Neural cell (in vitro differentiated cells): ENCODE measurements around the gene SPTLC2. TPM values are rescaled to one million over a fixed set of nuclear protein-coding genes. Genes with fewer than 3 reads are reported as not detected.

Experiments used
- H2AFZ ChIP-seq: fragments of 200-600, 300-800 bp; sonication (generic), shearing (Covaris generic); 2 replicates; pipeline ENCODE4 v1.6.0; 2014; ENCODE audit warnings: low read depth, mild to moderate bottlenecking, antibody characterized with exemption, low read length, moderate library complexity
- H3F3A ChIP-seq: fragments of 200-600 bp; shearing (Covaris generic); 2 replicates; pipeline ENCODE4 v1.6.1; 2016; ENCODE audit warnings: mild to moderate bottlenecking, moderate library complexity, mixed read lengths, antibody characterized with exemption, low read length; ENCODE audit not compliant: insufficient read depth, poor library complexity, severe bottlenecking
- H3K27ac ChIP-seq: fragments of 200-600, 300-800 bp; sonication (generic), shearing (Covaris generic); 2 replicates; pipeline ENCODE4 v1.5.1; 2014; ENCODE audit warnings: mild to moderate bottlenecking, low read length, moderate library complexity
- H3K27me3 ChIP-seq: fragments of 300-800, 200-600 bp; sonication (generic), shearing (Covaris generic); 2 replicates; pipeline ENCODE4 v1.6.0; 2014; ENCODE audit warnings: mild to moderate bottlenecking, low read depth, low read length, moderate library complexity; ENCODE audit not compliant: insufficient read depth
- H3K36me3 ChIP-seq: fragments of 300-800, 200-600 bp; sonication (generic), shearing (Covaris generic); 2 replicates; pipeline ENCODE4 v1.5.1; 2014; ENCODE audit warnings: mild to moderate bottlenecking, antibody characterized with exemption, low read length, moderate library complexity; ENCODE audit not compliant: insufficient read depth
- H3K4me2 ChIP-seq: fragments of 300-800, 200-600 bp; sonication (generic), shearing (Covaris generic); 2 replicates; pipeline ENCODE4 v1.6.0; 2014; ENCODE audit warnings: mild to moderate bottlenecking, low read length
- H3K4me3 ChIP-seq: fragments of 300-800, 200-600 bp; sonication (generic), shearing (Covaris generic); 2 replicates; pipeline ENCODE4 v1.5.1; 2014; ENCODE audit warnings: mild to moderate bottlenecking, low read length, moderate library complexity
- H3K79me2 ChIP-seq: fragments of 200-600 bp; shearing (Covaris generic); replicated peaks from 2 replicates; pipeline ENCODE4 v1.6.0; 2014; ENCODE audit warnings: mild to moderate bottlenecking, low read length, moderate library complexity; ENCODE audit not compliant: insufficient read depth
- H3K9ac ChIP-seq: fragments of 300-800, 200-600 bp; sonication (generic), shearing (Covaris generic); 2 replicates; pipeline ENCODE4 v1.6.1; 2016; ENCODE audit warnings: mild to moderate bottlenecking, low read length, mixed read lengths
- H3K9me2 ChIP-seq: fragments of 200-600 bp; shearing (Covaris generic); 2 replicates; pipeline ENCODE4 v1.6.1; 2016; ENCODE audit warnings: mild to moderate bottlenecking, low read length, mixed read lengths; ENCODE audit not compliant: insufficient read depth
- H3K9me3 ChIP-seq: fragments of 200-600, 300-800 bp; sonication (generic), shearing (Covaris generic); 2 replicates; pipeline ENCODE4 v1.6.1; 2016; ENCODE audit warnings: mild to moderate bottlenecking, mixed run types, low read length, moderate library complexity, mixed read lengths
- H4K20me1 ChIP-seq: fragments of 200-600 bp; shearing (Covaris generic); 2 replicates; pipeline ENCODE4 v1.6.1; 2016; ENCODE audit warnings: mild to moderate bottlenecking, mixed run types; ENCODE audit not compliant: insufficient read depth
- EP300 ChIP-seq: fragments of 450-650 bp; conservative IDR thresholded peaks from 2 replicates; pipeline ENCODE4 v1.6.1; 2014; ENCODE audit warnings: antibody characterized with exemption, mild to moderate bottlenecking, moderate library complexity; ENCODE audit not compliant: poor library complexity, severe bottlenecking
- EZH2 ChIP-seq: fragments of 200-600, 300-800 bp; shearing (Covaris generic), sonication (generic); IDR thresholded peaks from 2 replicates; pipeline ENCODE4 v1.6.1; 2014; ENCODE audit warnings: antibody characterized with exemption, low read length, borderline replicate concordance, mild to moderate bottlenecking; ENCODE audit not compliant: insufficient read depth, poor library complexity, severe bottlenecking
- MXI1 ChIP-seq: fragments of 450-650 bp; conservative IDR thresholded peaks from 2 replicates; pipeline ENCODE4 v1.6.1; 2014; ENCODE audit warnings: antibody characterized with exemption, mild to moderate bottlenecking; ENCODE audit not compliant: poor library complexity, severe bottlenecking
- POLR2AphosphoS5 ChIP-seq: IDR thresholded peaks from 2 replicates; pipeline ENCODE4 v1.6.1; 2012
- RAD21 ChIP-seq: fragments of 450-650 bp; conservative IDR thresholded peaks from 2 replicates; pipeline ENCODE4 v1.6.1; 2014; ENCODE audit warnings: antibody characterized with exemption, mild to moderate bottlenecking, moderate library complexity
- SMC3 ChIP-seq: fragments of 450-650 bp; conservative IDR thresholded peaks from 2 replicates; pipeline ENCODE4 v1.6.1; 2014; ENCODE audit warnings: antibody characterized with exemption, mild to moderate bottlenecking, moderate library complexity; ENCODE audit not compliant: poor library complexity
- TAF1 ChIP-seq: IDR thresholded peaks from 2 replicates; pipeline ENCODE4 v1.6.1; 2012; ENCODE audit warnings: low read depth
- polyA plus RNA-seq: library from polyadenylated mRNA; depleted of rRNA; stranded (reverse); fragments of >200 nt; gene quantifications from 2 replicates; pipeline ENCODE4 v1.2.3, GENCODE V29; 2014
- TF ChIP-seq, protein P1 (sequence below): fragments of 450-650 bp; IDR thresholded peaks from 2 replicates; pipeline ENCODE4 v1.5.1; 2014; ENCODE audit warnings: antibody characterized with exemption, mild to moderate bottlenecking, moderate library complexity; ENCODE audit not compliant: poor library complexity, severe bottlenecking
- TF ChIP-seq, protein P2 (sequence below): IDR thresholded peaks from 2 replicates; pipeline ENCODE4 v1.6.1; 2012; ENCODE audit warnings: borderline replicate concordance

SPTLC2 gene
- polyA plus RNA-seq, 1 donor from 2014 or later = 15.1 TPM

DNA sequence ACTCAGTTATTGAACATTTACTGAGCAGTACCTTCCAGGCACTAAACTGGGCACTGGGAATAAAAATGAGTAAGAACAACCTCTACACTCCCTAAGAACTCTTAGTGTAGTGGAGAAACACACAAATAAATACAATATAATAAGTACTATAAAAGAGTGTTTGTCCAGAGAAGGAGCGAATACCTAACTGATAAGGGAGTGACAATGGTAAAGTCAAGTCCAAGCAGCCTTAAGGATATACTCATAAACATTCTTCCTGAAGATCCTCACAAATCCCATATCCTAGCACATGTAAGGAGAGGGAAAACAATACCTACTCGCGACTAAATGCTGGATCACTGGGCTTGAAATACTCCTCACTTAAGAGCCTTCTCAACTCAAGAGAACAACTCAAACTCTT lies 32.8 kb downstream of the SPTLC2 start:
- no peak overlapping the region for H3K4me2 ChIP-seq
- no peak overlapping the region for H3K4me3 ChIP-seq

DNA sequence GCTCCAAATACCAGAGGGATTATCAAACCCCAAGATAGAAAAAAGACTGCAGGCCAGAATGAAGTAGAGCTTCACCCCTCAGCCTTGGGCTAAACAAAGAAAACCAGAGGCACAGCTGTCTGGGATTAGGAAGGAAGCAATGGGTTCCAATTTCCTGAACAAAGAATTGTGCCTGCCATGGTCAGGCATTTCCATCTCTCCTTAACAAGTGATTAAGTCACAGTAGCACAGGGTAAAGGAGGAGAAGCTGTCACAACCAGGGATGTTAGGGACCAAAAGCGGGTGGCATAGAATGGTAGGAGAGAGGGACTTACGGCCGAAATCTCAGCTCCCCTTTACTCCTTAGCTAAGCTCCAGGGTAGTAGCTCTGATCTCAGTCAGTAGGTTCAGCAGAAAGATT lies 33.9 kb downstream of the SPTLC2 start:
- no peaks in the 10 kb centered on the region for H3K36me3 ChIP-seq
- no peak for TF ChIP-seq EP300
- TF ChIP-seq, protein P1, sequence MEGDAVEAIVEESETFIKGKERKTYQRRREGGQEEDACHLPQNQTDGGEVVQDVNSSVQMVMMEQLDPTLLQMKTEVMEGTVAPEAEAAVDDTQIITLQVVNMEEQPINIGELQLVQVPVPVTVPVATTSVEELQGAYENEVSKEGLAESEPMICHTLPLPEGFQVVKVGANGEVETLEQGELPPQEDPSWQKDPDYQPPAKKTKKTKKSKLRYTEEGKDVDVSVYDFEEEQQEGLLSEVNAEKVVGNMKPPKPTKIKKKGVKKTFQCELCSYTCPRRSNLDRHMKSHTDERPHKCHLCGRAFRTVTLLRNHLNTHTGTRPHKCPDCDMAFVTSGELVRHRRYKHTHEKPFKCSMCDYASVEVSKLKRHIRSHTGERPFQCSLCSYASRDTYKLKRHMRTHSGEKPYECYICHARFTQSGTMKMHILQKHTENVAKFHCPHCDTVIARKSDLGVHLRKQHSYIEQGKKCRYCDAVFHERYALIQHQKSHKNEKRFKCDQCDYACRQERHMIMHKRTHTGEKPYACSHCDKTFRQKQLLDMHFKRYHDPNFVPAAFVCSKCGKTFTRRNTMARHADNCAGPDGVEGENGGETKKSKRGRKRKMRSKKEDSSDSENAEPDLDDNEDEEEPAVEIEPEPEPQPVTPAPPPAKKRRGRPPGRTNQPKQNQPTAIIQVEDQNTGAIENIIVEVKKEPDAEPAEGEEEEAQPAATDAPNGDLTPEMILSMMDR = no peak
- TF ChIP-seq RAD21 = no peak
- TF ChIP-seq, protein P2, sequence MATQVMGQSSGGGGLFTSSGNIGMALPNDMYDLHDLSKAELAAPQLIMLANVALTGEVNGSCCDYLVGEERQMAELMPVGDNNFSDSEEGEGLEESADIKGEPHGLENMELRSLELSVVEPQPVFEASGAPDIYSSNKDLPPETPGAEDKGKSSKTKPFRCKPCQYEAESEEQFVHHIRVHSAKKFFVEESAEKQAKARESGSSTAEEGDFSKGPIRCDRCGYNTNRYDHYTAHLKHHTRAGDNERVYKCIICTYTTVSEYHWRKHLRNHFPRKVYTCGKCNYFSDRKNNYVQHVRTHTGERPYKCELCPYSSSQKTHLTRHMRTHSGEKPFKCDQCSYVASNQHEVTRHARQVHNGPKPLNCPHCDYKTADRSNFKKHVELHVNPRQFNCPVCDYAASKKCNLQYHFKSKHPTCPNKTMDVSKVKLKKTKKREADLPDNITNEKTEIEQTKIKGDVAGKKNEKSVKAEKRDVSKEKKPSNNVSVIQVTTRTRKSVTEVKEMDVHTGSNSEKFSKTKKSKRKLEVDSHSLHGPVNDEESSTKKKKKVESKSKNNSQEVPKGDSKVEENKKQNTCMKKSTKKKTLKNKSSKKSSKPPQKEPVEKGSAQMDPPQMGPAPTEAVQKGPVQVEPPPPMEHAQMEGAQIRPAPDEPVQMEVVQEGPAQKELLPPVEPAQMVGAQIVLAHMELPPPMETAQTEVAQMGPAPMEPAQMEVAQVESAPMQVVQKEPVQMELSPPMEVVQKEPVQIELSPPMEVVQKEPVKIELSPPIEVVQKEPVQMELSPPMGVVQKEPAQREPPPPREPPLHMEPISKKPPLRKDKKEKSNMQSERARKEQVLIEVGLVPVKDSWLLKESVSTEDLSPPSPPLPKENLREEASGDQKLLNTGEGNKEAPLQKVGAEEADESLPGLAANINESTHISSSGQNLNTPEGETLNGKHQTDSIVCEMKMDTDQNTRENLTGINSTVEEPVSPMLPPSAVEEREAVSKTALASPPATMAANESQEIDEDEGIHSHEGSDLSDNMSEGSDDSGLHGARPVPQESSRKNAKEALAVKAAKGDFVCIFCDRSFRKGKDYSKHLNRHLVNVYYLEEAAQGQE = no peak
- no peak for TF ChIP-seq MXI1
- no peak for TF ChIP-seq EZH2
- TF ChIP-seq SMC3 = no peak
- no peak for TF ChIP-seq POLR2AphosphoS5
- no peak for TF ChIP-seq TAF1
- H3K79me2 ChIP-seq = no peaks in the 10 kb centered on the region
- no peaks in the 10 kb centered on the region for H4K20me1 ChIP-seq
- H3K27ac ChIP-seq = no peak overlapping the region
- H3K4me2 ChIP-seq = no peak overlapping the region
- no peak overlapping the region for H2AFZ ChIP-seq
- no peaks in the 10 kb centered on the region for H3F3A ChIP-seq
- H3K9me3 ChIP-seq = no peaks in the 10 kb centered on the region
- no peaks in the 10 kb centered on the region for H3K9me2 ChIP-seq
- H3K4me3 ChIP-seq = no peak overlapping the region
- H3K9ac ChIP-seq = no peak overlapping the region
- H3K27me3 ChIP-seq = no peaks in the 10 kb centered on the region

More for the DNA sequence above, 32.8 kb downstream of the SPTLC2 start:
- no peaks in the 10 kb centered on the region for H3F3A ChIP-seq
- H3K9me3 ChIP-seq = no peaks in the 10 kb centered on the region
- H3K9me2 ChIP-seq = no peaks in the 10 kb centered on the region
- H3K36me3 ChIP-seq = no peaks in the 10 kb centered on the region
- H3K79me2 ChIP-seq = no peaks in the 10 kb centered on the region
- H3K27ac ChIP-seq = no peak overlapping the region
- H3K27me3 ChIP-seq = no peaks in the 10 kb centered on the region
- H2AFZ ChIP-seq = no peak overlapping the region
- TF ChIP-seq EP300 = no peak
- TF ChIP-seq MXI1 = no peak
- TF ChIP-seq SMC3 = no peak
- no peak for TF ChIP-seq EZH2
- no peak for TF ChIP-seq POLR2AphosphoS5
- TF ChIP-seq, protein P1 = no peak
- no peak for TF ChIP-seq TAF1
- TF ChIP-seq, protein P2 = no peak
- no peak for TF ChIP-seq RAD21
- no peaks in the 10 kb centered on the region for H4K20me1 ChIP-seq
- H3K9ac ChIP-seq = no peak overlapping the region
